GM21515 (cell line): Measurements from ENCODE around the gene SLC25A30.
"Not testable (repeated sequence)": the region's sequence is repeated elsewhere in the genome, so short reads cannot be mapped to it uniquely, and the experiment has no call there.

ENCODE experiments used
- ATAC-seq: cut with Tn5 transposase; IDR thresholded peaks from one replicate; pipeline ENCODE4 v1.9.1; 2021; ENCODE audit not compliant: unreplicated experiment

SLC25A30 gene

GRCh38 chr13:45433381-45433790 lies 15.2 kb upstream of the SLC25A30 start:
- no peak for ATAC-seq

GRCh38 chr13:45432737-45433380 lies 14.7 kb upstream of the SLC25A30 start:
- ATAC-seq = no peak

DNA sequence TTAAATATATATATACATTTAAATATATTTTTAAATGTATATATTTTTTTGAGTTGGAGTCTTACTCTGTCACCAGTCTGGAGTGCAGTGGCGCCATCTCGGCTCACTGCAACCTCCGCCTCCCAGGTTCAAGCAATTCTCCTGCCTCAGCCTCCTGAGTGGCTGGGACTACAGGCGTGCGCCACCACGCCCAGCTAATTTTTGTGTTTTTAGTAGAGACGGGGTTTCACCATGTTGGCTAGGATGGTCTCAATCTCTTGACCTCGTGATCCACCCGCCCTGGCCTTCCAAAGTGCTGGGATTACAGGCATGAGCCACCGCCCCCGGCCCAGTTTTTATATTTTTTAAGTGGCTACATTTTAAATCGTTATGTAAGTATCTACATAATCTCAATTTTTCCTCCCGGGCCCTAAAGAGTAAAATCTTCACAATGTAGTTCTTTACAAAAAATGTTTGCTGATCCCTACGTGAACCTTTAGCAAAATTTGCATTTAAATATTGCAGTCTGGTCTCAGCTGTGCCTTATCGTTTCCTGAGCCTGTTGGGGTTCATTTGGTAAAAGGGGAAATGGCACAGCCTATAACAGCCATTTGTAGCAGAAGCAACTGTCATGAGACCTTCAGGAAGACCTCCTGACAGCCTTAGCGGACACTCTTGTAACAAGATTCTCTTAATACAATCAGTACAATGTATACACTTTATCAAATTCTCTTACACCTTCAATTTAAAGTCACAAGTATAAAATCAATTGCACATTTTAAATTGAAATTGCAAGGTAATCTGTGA lies 8.1 kb upstream of the SLC25A30 start:
- ATAC-seq = not testable (repeated sequence)

GRCh38 chr13:45422731-45423292 lies 4.6 kb upstream of the SLC25A30 start:
- no peak for ATAC-seq

GRCh38 chr13:45419945-45420344 lies 1.8 kb upstream of the SLC25A30 start:
- no peak for ATAC-seq

- not testable (repeated sequence) for ATAC-seq
These were observed 1.2 kb upstream of the SLC25A30 start for GRCh38 chr13:45419389-45419788.

GRCh38 chr13:45416516-45417128 lies 1.6 kb downstream of the SLC25A30 start:
- no peak for ATAC-seq

- ATAC-seq = no peak
These were observed 3.1 kb downstream of the SLC25A30 start for GRCh38 chr13:45415112-45415511.

DNA sequence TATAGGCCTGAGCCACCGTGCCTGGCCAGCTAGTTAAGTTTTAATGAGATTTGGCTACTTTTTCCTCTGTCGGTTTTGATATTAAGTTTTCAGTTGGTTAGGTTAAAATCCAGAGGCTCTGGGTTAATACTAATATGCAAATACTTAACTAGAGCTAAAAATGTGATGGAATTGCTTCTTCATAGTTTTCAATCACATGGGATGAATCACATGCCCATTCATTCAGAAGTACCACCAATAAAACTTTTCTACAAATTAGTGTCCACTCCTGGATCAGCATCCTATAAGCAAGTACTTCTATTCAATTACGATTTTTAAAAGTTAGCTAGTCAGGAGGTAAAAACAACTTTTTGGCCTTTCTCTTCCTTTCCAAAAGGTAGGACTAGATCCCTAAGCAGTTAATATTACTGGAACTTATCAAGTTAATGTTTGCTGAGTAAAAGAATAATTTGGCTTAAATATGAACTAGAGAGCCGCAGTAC lies 4.3 kb downstream of the SLC25A30 start:
- no peak for ATAC-seq

DNA sequence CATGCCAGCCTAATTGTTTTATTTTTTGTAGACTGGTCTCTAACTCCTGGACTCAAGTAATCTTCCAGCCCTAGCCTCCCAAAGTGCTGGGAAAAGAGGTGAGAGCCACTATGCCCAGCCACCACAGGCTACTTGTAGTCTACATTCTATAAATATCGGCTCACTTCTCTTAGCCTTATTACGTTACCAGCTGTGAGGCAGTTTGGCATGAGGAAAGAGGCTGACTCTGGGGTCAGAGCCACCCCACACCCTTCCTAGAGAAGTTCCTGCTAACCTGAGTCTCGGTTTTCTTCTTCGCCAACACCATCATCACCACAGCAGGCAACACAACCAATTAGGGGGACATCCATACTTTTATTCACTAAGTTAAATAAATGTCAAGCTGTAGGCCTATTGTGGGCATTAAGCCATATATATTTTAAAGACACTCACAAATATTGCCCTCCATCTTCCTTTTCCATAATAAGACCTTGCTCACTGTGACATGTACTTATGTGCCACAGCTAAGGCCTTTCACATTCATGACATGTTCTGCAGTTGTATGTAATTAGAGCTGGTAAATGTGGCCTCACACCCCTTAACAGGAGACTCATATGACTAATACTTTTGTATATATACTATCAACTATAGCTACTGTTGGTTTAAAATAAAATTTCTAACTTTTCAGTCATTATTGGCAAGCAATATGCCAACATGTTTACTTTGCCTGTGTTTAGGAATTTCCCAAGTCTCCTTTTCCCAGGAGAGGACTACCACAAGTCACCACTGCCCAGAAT lies 5.7 kb downstream of the SLC25A30 start:
- no peak for ATAC-seq

- ATAC-seq = no peak
These were observed 6.5 kb downstream of the SLC25A30 start for GRCh38 chr13:45411631-45412030.

GRCh38 chr13:45411221-45411620 lies 7.0 kb downstream of the SLC25A30 start:
- ATAC-seq = no peak

DNA sequence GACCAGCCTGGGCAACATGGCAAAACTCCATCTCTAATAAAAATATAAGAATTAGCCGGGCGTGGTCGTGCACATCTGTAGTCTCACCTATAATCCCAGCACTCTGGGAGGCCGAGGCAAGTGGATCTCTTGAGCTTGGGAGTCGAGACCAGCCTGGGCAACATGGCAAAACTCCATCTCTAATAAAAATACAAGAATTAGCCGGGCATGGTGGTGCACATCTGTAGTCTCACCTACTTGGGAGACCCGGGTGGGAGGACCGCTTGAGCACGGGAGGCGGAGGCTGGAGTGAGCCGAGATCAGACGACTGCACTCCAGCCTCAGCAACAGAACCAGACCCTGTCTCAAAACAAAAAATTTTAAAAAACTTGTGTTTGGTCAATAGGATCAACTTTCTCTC lies 7.7 kb downstream of the SLC25A30 start:
- ATAC-seq = no peak

GRCh38 chr13:45410001-45410400 lies 8.2 kb downstream of the SLC25A30 start:
- no peak for ATAC-seq

- no peak for ATAC-seq
These were observed 11.8 kb downstream of the SLC25A30 start for GRCh38 chr13:45406421-45406820.

- no peak for ATAC-seq
These were observed 15.1 kb downstream of the SLC25A30 start for GRCh38 chr13:45403081-45403480.

DNA sequence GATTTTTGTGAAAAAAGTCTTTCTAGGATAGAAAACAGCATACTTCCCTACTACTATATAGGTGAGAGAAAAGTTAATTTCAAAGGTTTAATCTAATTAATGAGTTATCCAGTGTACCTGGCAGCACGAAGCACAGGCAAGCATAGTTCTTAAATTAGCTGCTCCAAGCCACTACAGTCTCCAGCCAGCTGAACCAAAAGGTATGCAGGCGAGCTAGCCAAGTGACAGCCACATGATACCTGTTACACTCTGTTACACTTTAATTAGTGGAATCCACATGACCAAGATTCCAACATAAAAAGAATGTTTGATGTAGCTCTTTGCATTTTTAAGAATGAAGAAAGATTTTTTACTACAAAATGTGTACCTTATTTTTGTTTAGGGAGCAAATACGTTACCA lies 15.5 kb downstream of the SLC25A30 start:
- ATAC-seq = no peak

GRCh38 chr13:45401314-45401713 lies 16.9 kb downstream of the SLC25A30 start:
- no peak for ATAC-seq

GRCh38 chr13:45398877-45399276 lies 19.3 kb downstream of the SLC25A30 start:
- no peak for ATAC-seq

DNA sequence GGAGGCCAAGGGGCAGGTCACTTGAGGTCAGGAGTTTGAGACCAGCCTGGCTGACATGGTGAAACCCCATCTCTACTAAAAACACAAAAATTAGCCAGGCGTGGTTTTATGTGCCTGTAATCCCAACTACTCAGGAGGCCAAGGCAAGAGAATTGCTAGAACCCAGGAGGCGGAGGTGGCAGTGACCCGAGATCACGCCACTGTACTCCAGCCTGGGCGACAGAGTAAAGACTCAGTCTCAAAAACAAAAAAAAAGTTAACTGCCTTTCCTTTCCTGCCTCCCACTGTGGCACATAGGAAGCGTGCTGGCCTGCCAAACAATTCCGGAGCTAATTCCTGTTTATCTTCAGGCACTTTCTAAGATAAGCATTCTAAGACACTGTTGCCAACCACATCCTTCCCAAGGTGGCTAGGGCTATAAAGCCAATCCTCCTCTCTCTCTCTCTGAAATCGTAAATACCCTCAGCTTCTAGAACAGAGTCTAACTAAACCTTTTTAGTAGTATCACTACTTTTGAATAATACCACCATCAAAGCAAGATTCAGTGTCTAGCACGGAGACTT lies 21.6 kb downstream of the SLC25A30 start:
- no peak for ATAC-seq
